Measurements from ENCODE around the gene TIMM44. TPM values are rescaled to one million over a fixed set of nuclear protein-coding genes. Genes with fewer than 3 reads are reported as not detected.
"Not testable (repeated sequence)": the region's sequence is repeated elsewhere in the genome, so short reads cannot be mapped to it uniquely, and the experiment has no call there.

The TIMM44 gene
- total RNA-seq, 4 donors from 2014 or later = 61.6 to 111 (median 98.5) TPM

GRCh38 chr19:7963566-7963965, 20.1 kb upstream of the TIMM44 start:
- WGBS = 94% methylated on average over 24 of the region's 25 CpGs

GRCh38 chr19:7962644-7963268, 19.3 kb upstream of the TIMM44 start:
- Histone ChIP-seq H3K4me3 (no peak overlapping the region), H3K27ac (replicated peaks in 1 of 4) (no peak overlapping the region), H3K9me3 (no peaks in the 10 kb centered on the region), H3K4me1 (peaks cover 0 to 3% (median 0%) of the 10 kb centered on the region in 4 donors), H3K27me3 (no peaks in the 10 kb centered on the region), H3K36me3 (peaks cover 42 to 87% (median 77%) of the 10 kb centered on the region in 4 donors)
- no peak for TF ChIP-seq POLR2A (IDR thresholded peaks at IDR 0.05; ENCODE audit: low read depth)
- no peak for TF ChIP-seq EP300 (IDR thresholded peaks at IDR 0.05)
- TF ChIP-seq CTCF (IDR thresholded peaks at IDR 0.05) = no peak
- no peak for TF ChIP-seq POLR2AphosphoS5 (IDR thresholded peaks at IDR 0.05)
- no peak for DNase-seq (ENCODE audit: extremely low spot score)
- WGBS = 86% methylated on average over 21 of the region's 22 CpGs
- intact Hi-C loops (cut with DNase I) = no loop called here

More at GRCh38 chr19:7963566-7963965, 20.1 kb upstream of the TIMM44 start:
- no peak overlapping the region for H3K4me3 ChIP-seq
- peaks cover 42 to 87% (median 78%) of the 10 kb centered on the region in 4 donors for H3K36me3 ChIP-seq
- no peak for TF ChIP-seq POLR2AphosphoS5 (IDR thresholded peaks at IDR 0.05)
- no peak for TF ChIP-seq POLR2A (IDR thresholded peaks at IDR 0.05; ENCODE audit: low read depth)
- TF ChIP-seq CTCF (IDR thresholded peaks at IDR 0.05) = no peak
- no peak for TF ChIP-seq EP300 (IDR thresholded peaks at IDR 0.05)
- DNase-seq (ENCODE audit: extremely low spot score) = no peak
- no peaks in the 10 kb centered on the region for H3K27me3 ChIP-seq
- H3K9me3 ChIP-seq = no peaks in the 10 kb centered on the region
- intact Hi-C loops (cut with DNase I) = no loop called here
- H3K4me1 ChIP-seq = peaks cover 0 to 3% (median 0%) of the 10 kb centered on the region in 4 donors
- no peak overlapping the region for H3K27ac ChIP-seq (replicated peaks in 1 of 4)

- 88% methylated on average over 13 of the region's 13 CpGs for WGBS
- intact Hi-C loops (cut with DNase I) = no loop called here
- DNase-seq (ENCODE audit: extremely low spot score) = no peak
- Histone ChIP-seq H3K4me1 (peaks cover 0 to 3% (median 0%) of the 10 kb centered on the region in 4 donors), H3K9me3 (no peaks in the 10 kb centered on the region), H3K4me3 (no peak overlapping the region), H3K27ac (replicated peaks in 1 of 4) (no peak overlapping the region), H3K36me3 (peaks cover 40 to 85% (median 74%) of the 10 kb centered on the region in 4 donors), H3K27me3 (no peaks in the 10 kb centered on the region)
- TF ChIP-seq POLR2A (IDR thresholded peaks at IDR 0.05; ENCODE audit: low read depth) (no peak), POLR2AphosphoS5 (IDR thresholded peaks at IDR 0.05) (no peak), EP300 (IDR thresholded peaks at IDR 0.05) (no peak), CTCF (IDR thresholded peaks at IDR 0.05) (no peak)
Observed at GRCh38 chr19:7961920-7962626, 18.6 kb upstream of the TIMM44 start.

GRCh38 chr19:7961082-7961481, 17.6 kb upstream of the TIMM44 start:
- DNase-seq (ENCODE audit: extremely low spot score); H3K4me1 ChIP-seq; H3K4me3 ChIP-seq; intact Hi-C loops (cut with DNase I); H3K9me3 ChIP-seq; H3K27ac ChIP-seq (replicated peaks in 1 of 4); H3K27me3 ChIP-seq: not testable (repeated sequence)
- H3K36me3 ChIP-seq = peaks cover 30 to 75% (median 66%) of the 10 kb centered on the region in 4 donors
- 71% methylated on average over 4 of the region's 4 CpGs for WGBS

- no peak for TF ChIP-seq POLR2AphosphoS5 (IDR thresholded peaks at IDR 0.05)
- no peak for TF ChIP-seq POLR2A (IDR thresholded peaks at IDR 0.05; ENCODE audit: low read depth)
- TF ChIP-seq EP300 (IDR thresholded peaks at IDR 0.05) = no peak
- intact Hi-C loops (cut with DNase I) = no loop called here
- Histone ChIP-seq H3K36me3 (peaks cover 21 to 57% (median 48%) of the 10 kb centered on the region in 4 donors), H3K9me3 (no peaks in the 10 kb centered on the region), H3K27me3 (no peaks in the 10 kb centered on the region), H3K4me3 (no peak overlapping the region), H3K4me1 (peaks cover 0 to 3% (median 0%) of the 10 kb centered on the region in 4 donors), H3K27ac (replicated peaks in 1 of 4) (no peak overlapping the region)
- WGBS = 65% methylated on average over 6 of the region's 6 CpGs
- no peak for DNase-seq (ENCODE audit: extremely low spot score)
Observed at GRCh38 chr19:7959211-7959610, 15.7 kb upstream of the TIMM44 start.

Data from esophagus muscularis mucosa (tissue), 4 donors.